Activated B cell treated with CpG ODN at 0.5 μM for 24 hours (primary cell): ENCODE measurements around the gene RAP1GDS1. TPM values are rescaled to one million over a fixed set of nuclear protein-coding genes. Genes with fewer than 3 reads are reported as not detected.
A peak's percentile ranks its signal among the peaks of the same experiment; 100 is the strongest.

Source experiments
- ATAC-seq: fragments of 200-7000 bp; cut with Tn5 transposase; one replicate; pipeline ENCODE4 v1.10.0; 2021; ENCODE audit warnings: low read depth, mild to moderate bottlenecking, moderate library complexity
- CTCF ChIA-PET: fragments of 350-600 bp; sonication (Branson Sonifier 250); formaldehyde crosslinking; loops from one replicate; lab custom pipeline; 2021; ENCODE audit warnings: antibody characterized with exemption; lab: Charles Lee
- POLR2A ChIA-PET: fragments of 350-600 bp; sonication (Branson Sonifier 250); formaldehyde crosslinking; loops from one replicate; lab custom pipeline; 2021; ENCODE audit warnings: antibody characterized with exemption; lab: Charles Lee
- DNase-seq: peaks from one replicate; pipeline ENCODE4 v3.0.0; 2022
- H3K27ac Mint-ChIP-seq: one replicate; pipeline ENCODE4 v1.8.0; 2020; ENCODE audit warnings: mixed read lengths
- H3K27me3 Mint-ChIP-seq: one replicate; pipeline ENCODE4 v1.8.0; 2021; ENCODE audit warnings: mixed read lengths
- H3K36me3 Mint-ChIP-seq: one replicate; pipeline ENCODE4 v1.8.0; 2021; ENCODE audit warnings: low read depth, mixed read lengths
- H3K4me1 Mint-ChIP-seq: one replicate; pipeline ENCODE4 v1.8.0; 2021; ENCODE audit warnings: mixed read lengths
- H3K4me3 Mint-ChIP-seq: one replicate; pipeline ENCODE4 v1.8.0; 2020; ENCODE audit warnings: mild to moderate bottlenecking, mixed read lengths
- H3K9me3 Mint-ChIP-seq: one replicate; pipeline ENCODE4 v1.8.0; 2020; ENCODE audit warnings: mixed read lengths
- CTCF ChIP-seq: fragments of 200-600 bp; IDR thresholded peaks from one replicate; pipeline ENCODE4 v1.8.0; 2022; ENCODE audit warnings: antibody characterized with exemption, mild to moderate bottlenecking
- intact Hi-C: fragments of 100-400 bp; cut with micrococcal nuclease; formaldehyde crosslinking; loops from one replicate; pipeline ENCODE4 v1.15.1; 2024
- total RNA-seq: library from RNA; stranded (reverse); gene quantifications from 2 replicates; pipeline ENCODE4 v1.2.3, GENCODE V29; 2022

Gene RAP1GDS1
- total RNA-seq, 1 donor from 2014 or later: 54.6 TPM

GRCh38 chr4:98293104-98293887 lies 32.1 kb downstream of the RAP1GDS1 start:
- ATAC-seq: no peak
- H3K36me3 Mint-ChIP-seq: peaks cover 30% of the 10 kb centered on the region
- H3K27ac Mint-ChIP-seq: no peak overlapping the region
- CTCF ChIA-PET: no interaction called here
- H3K4me3 Mint-ChIP-seq: no peak overlapping the region
- no peak for TF ChIP-seq CTCF
- no peaks in the 10 kb centered on the region for H3K27me3 Mint-ChIP-seq
- DNase-seq: no peak
- peaks cover 63% of the 10 kb centered on the region for H3K4me1 Mint-ChIP-seq
- H3K9me3 Mint-ChIP-seq: no peaks in the 10 kb centered on the region
- intact Hi-C loops: no loop called here
- POLR2A ChIA-PET: no interaction called here

- peaks cover 33% of the 10 kb centered on the region for H3K4me1 Mint-ChIP-seq
- no peak overlapping the region for H3K4me3 Mint-ChIP-seq
- ChIA-PET POLR2A (interaction anchor here (0.7 to 0.8 kb wide), 2 partner anchors 18 to 154 kb away, joined by 3 to 4 read pairs; no protein-coding TSS in a partner anchor), CTCF (no interaction called here)
- peaks cover 62% of the 10 kb centered on the region for H3K36me3 Mint-ChIP-seq
- DNase-seq (no peak), ATAC-seq (no peak)
- no peaks in the 10 kb centered on the region for H3K27me3 Mint-ChIP-seq
- H3K9me3 Mint-ChIP-seq: peaks cover 4% of the 10 kb centered on the region
- intact Hi-C loops: no loop called here
- peak overlapping the region; percentile 18 for H3K27ac Mint-ChIP-seq
- no peak for TF ChIP-seq CTCF
Measured at GRCh38 chr4:98298022-98298421, 36.8 kb downstream of the RAP1GDS1 start.

GRCh38 chr4:98300706-98301105 lies 39.5 kb downstream of the RAP1GDS1 start:
- DNase-seq: no peak
- ChIA-PET POLR2A (no interaction called here), CTCF (no interaction called here)
- Mint-ChIP-seq H3K36me3 (peaks cover 56% of the 10 kb centered on the region), H3K4me3 (no peak overlapping the region), H3K4me1 (peaks cover 29% of the 10 kb centered on the region), H3K27ac (no peak overlapping the region), H3K9me3 (peaks cover 12% of the 10 kb centered on the region), H3K27me3 (no peaks in the 10 kb centered on the region)
- no peak for ATAC-seq
- intact Hi-C loops: no loop called here
- TF ChIP-seq CTCF: no peak

GRCh38 chr4:98305576-98305975 lies 44.4 kb downstream of the RAP1GDS1 start:
- Mint-ChIP-seq H3K4me1 (peaks cover 21% of the 10 kb centered on the region), H3K4me3 (no peak overlapping the region), H3K27me3 (no peaks in the 10 kb centered on the region), H3K27ac (no peak overlapping the region), H3K9me3 (peaks cover 12% of the 10 kb centered on the region), H3K36me3 (peaks cover 24% of the 10 kb centered on the region)
- TF ChIP-seq CTCF: no peak
- ChIA-PET CTCF (no interaction called here), POLR2A (no interaction called here)
- intact Hi-C loops: no loop called here
- DNase-seq (no peak), ATAC-seq (no peak)

GRCh38 chr4:98310867-98311266 lies 49.7 kb downstream of the RAP1GDS1 start:
- no peak for ATAC-seq
- H3K27me3 Mint-ChIP-seq: no peaks in the 10 kb centered on the region
- intact Hi-C loops: no loop called here
- no peak overlapping the region for H3K27ac Mint-ChIP-seq
- ChIA-PET CTCF (no interaction called here), POLR2A (no interaction called here)
- H3K4me1 Mint-ChIP-seq: peaks cover 3% of the 10 kb centered on the region
- DNase-seq: no peak
- H3K9me3 Mint-ChIP-seq: no peaks in the 10 kb centered on the region
- no peak for TF ChIP-seq CTCF
- no peak overlapping the region for H3K4me3 Mint-ChIP-seq
- H3K36me3 Mint-ChIP-seq: peaks cover 5% of the 10 kb centered on the region
